ENCODE data around the gene COL15A1.

The COL15A1 gene

GRCh38 chr9:98949565-98949964 lies 5.9 kb downstream of the COL15A1 start:
- DNase-seq (ENCODE audit: low read depth), result no peak

GRCh38 chr9:98950262-98950661 lies 6.6 kb downstream of the COL15A1 start:
- DNase-seq (ENCODE audit: low read depth), result no peak

- DNase-seq (ENCODE audit: low read depth), result no peak
Measured at GRCh38 chr9:98951967-98952366, 8.3 kb downstream of the COL15A1 start.

- DNase-seq (ENCODE audit: low read depth), result no peak
Measured at GRCh38 chr9:98953581-98954243, 10.0 kb downstream of the COL15A1 start.

GRCh38 chr9:98954244-98954610 lies 10.5 kb downstream of the COL15A1 start:
- DNase-seq (ENCODE audit: low read depth), result no peak

- no peak for DNase-seq (ENCODE audit: low read depth)
Measured at GRCh38 chr9:98955259-98955658, 11.6 kb downstream of the COL15A1 start.

DNA sequence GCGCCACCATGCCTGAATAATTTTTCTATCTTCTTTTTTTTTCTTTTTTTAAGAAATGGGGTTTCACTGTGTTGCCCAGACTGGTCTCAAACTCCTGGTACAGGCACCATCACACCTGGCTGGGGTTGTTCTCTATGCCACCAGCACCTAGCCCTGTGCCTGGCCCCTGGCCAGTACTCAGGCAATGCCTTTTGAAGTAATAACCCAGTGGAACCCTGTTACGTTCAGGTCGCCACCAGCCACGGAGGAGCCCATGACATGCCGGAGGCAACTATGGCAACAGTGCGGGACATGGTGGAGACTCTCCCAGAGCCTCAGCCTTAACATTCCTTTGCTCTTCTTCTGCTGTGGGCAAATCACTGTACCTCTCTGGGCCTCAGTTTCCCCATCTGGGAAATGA lies 14.1 kb downstream of the COL15A1 start:
- DNase-seq (ENCODE audit: low read depth), result no peak

- DNase-seq (ENCODE audit: low read depth), result no peak
Measured at GRCh38 chr9:98958271-98958984, 14.7 kb downstream of the COL15A1 start.

- DNase-seq (ENCODE audit: low read depth), result no peak
Measured at GRCh38 chr9:98960409-98960808, 16.7 kb downstream of the COL15A1 start.

DNA sequence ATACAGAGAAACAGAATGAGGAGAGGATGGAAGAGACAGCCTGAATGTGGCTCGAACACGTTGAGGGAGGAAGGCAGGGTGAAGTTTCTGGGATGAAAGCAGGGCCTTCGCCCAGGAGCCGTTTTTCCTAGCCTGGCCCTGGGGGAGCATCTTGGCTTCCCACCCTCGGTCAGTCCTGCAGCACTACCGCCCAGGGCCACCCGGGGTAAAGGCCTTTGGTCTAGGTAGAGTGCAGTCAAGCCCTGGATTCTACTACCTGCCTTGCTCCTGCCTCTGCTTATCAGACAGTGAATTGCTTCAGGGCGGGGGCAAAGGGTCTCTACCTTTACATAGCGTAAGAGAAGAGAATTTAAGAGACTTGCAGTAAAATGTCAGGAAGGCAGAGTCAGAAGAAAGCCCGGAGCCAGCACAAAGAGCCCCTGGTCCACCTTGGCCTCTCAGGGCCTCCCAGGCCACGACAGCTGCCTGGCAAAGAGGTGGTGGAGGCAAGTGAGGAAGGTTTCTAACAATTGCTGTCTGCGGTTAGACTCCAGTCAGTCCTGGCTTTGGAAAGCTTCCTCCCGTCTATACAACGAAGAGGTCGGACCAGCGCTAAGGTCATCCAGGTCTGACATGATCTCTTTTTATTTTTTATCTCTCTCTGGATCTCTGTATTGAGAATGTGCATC lies 17.9 kb downstream of the COL15A1 start:
- no peak for DNase-seq (ENCODE audit: low read depth)

DNA sequence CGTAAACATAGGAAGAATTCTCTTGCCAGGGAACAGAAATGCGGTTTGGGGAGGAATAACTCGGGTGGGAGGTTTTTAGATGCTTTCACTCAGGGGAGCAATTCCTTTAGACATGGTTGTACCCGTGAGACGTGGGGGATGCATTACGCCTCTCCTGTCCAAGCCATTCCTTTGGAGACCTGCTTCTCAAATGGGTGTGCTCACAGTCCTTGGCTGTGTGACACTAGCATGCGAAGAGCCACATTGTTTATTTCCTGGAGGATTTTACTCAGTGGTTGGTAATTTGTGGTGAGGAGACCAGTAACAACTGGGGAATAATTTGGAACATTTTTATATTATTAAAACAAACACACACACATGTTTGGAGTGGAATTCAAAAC lies 18.5 kb downstream of the COL15A1 start:
- DNase-seq (ENCODE audit: low read depth), result no peak

- DNase-seq (ENCODE audit: low read depth), result no peak
Measured at GRCh38 chr9:98962861-98963260, 19.2 kb downstream of the COL15A1 start.

DNA sequence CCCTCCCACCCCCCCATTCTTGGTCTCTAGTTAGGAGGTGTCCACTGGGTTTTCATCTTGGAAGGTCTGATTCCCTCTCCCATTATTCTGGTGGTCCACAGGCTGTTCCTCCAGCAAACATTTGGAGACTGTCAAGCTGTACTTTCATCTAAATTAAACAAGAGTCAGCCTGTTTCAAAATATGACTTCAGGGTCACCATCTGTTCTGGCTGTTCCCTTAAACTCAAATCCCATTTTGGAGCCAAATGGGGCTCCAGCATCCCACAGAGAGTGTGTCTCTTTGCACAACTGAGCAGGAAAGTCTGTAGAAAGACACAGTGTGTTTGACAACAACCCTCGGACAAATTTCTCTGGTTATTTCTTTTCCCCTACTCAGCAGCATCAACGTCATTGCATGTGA lies 20.5 kb downstream of the COL15A1 start:
- DNase-seq (ENCODE audit: low read depth), result no peak

GRCh38 chr9:98964911-98965336 lies 21.2 kb downstream of the COL15A1 start:
- no peak for DNase-seq (ENCODE audit: low read depth)

DNA sequence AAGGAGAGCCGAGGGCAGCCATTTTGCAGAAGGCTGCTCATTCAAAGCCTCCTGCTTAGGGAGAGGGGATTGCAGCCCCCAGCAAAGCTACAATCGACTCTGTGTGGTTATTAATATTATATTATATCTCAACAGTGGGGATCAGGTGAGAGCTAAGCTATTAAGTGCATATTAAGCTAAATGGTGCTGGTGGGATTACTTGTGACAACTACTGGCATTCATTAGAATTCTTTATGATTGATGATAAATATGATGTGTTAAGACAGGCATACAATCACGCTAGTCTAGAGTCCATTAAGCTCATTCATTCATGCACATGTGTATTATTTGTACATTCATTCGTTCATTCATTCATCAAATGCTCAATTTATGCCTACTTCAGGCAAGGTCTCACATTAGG lies 23.0 kb downstream of the COL15A1 start:
- DNase-seq (ENCODE audit: low read depth), result no peak

DNA sequence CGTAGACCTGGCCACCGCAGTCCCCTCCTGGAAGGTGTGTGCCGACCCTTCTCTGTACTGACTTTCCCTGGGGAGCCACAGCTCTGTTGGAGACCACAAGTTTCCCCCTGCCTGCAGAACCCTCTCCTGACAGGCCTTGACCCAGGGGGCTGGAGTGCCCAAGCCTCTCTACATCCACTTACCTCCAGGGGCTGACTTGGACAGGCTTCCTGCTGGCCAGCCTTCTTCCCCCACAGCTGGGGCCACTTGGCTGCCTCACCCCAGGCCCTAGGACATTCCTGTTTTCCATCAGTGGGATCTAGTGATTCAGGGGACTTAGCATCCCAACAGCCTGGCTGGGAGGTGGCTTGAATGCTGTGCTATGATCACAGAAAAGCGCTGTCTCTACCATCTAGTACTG lies 23.6 kb downstream of the COL15A1 start:
- no peak for DNase-seq (ENCODE audit: low read depth)

GRCh38 chr9:98967680-98968079 lies 24.0 kb downstream of the COL15A1 start:
- no peak for DNase-seq (ENCODE audit: low read depth)

DNA sequence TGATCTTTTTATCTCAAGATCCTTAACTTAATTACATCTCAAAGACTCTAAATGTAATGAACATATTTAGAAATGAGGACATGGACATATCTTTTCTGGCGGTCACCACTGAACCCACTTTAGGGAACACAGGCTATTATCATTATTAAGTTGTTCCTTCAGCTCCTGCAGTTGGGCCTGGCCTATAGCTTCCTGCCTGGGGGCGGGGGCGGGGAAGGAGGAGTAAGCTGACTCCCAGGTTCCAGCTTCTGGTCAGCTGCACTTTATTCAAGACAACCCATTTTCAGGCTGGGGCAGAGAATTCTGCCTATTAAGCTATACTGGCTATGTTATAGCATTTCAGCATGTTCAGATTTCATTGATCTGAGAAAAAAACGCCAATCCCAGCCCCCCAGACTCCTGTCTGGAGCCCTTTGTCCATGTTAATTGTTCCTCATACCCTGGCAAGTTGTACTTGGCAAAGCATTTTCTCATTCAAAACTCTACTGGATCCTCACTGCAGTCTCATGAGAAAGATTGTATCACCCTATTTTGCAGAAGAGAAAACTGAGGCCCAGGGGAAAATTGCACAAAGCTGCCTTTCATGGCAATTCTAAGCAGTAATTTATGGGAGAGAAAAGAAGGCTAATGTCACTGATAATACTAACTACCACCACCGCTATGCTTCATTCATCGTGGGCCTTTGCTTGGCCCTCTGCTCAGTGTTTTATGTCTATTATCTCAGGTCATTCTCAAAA lies 25.1 kb downstream of the COL15A1 start:
- DNase-seq (ENCODE audit: low read depth), result no peak

DNA sequence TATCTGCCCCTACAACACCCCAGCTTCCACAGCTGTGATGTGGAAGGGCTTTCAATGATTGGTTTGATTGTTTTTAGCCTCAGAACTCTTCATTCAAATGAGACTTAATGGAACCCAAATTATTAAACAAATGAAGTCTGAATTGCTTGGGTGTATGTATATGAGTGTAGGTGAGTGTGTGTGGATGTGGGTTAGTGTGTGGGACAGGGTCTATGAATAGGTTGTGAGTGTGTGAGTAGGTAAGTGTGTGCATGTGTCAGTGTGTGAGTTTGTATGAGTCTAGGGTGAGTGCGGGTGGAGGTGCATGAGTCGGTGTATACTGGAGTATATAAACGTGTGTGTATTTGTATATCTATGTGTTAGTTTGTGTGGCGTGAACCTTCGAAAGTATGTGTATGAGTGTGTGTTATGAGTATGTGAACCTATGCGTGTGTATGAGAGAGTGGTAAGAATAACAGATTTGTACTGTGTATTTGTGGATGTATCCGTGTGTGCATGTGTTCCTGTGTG lies 26.9 kb downstream of the COL15A1 start:
- no peak for DNase-seq (ENCODE audit: low read depth)

DNA sequence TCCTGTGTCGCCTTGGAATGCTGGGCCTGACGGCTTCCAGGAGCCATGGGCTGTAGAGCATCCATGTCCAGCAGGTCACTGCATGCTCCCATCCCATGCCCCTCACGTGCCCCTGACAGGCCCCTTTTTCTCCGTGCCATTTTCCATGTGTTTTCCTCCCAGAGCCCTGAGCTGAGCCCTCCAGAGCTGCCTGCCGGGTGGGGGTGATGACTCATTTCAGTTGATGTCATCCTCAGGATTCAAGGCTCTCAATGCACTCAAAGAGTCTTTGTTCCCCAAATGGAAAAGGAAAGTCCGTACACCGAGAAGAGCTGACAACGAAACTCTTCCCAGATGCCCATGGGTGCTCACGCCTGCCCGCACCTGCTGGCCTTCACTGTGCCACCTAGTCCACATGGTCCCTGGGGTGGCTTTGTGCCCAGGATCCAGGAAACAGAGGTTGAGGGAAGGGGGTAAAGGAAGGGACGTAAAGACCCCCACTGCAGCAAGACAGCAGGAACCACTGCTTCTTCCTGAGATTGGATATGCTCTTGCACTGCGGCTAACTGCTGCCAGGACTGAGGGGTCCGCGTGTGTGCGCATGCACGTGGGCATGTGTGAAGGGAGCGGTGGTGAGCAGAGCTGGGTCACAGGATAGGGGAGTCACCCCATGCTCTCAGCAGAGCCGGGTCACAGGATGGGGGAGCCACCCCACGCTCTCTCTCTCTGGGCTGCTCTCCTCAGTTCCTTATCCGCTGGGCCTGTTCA lies 27.6 kb downstream of the COL15A1 start:
- DNase-seq (ENCODE audit: low read depth), result no peak

- no peak for DNase-seq (ENCODE audit: low read depth)
Measured at GRCh38 chr9:98971915-98972223, 28.2 kb downstream of the COL15A1 start.

- DNase-seq (ENCODE audit: low read depth), result no peak
Measured at GRCh38 chr9:98972716-98973115, 29.0 kb downstream of the COL15A1 start.
